HepG2 (cell line): ENCODE data around the gene UBE2N. TPM values are rescaled to one million over a fixed set of nuclear protein-coding genes. Genes with fewer than 3 reads are reported as not detected.

Experiments used
- CCDC6 ChIP-seq: sonication (generic); formaldehyde crosslinking; IDR thresholded peaks from 2 replicates; pipeline ENCODE4 v1.8.1; 2022; ENCODE audit warnings: mild to moderate bottlenecking, missing genetic modification reagents, moderate library complexity
- GATA4 ChIP-seq: sonication (generic); IDR thresholded peaks from 2 replicates; pipeline ENCODE4 v1.6.1; 2016; ENCODE audit warnings: antibody characterized with exemption, low read depth, borderline replicate concordance
- GATAD2A ChIP-seq: IDR thresholded peaks from 2 replicates; pipeline ENCODE4 v1.6.1; 2016
- HDAC2 ChIP-seq: sonication (generic); formaldehyde crosslinking; IDR thresholded peaks from 2 replicates; pipeline ENCODE4 v1.4.0; 2020; ENCODE audit warnings: missing genetic modification reagents
- HOXA5 ChIP-seq: sonication (generic); formaldehyde crosslinking; IDR thresholded peaks from 2 replicates; pipeline ENCODE4 v1.4.0; 2020; ENCODE audit warnings: missing genetic modification reagents
- KDM2A ChIP-seq: sonication (generic); formaldehyde crosslinking; IDR thresholded peaks from 2 replicates; pipeline ENCODE4 v1.4.0; 2020; ENCODE audit warnings: low read depth, missing genetic modification reagents, borderline replicate concordance
- KLF6 ChIP-seq: IDR thresholded peaks from 2 replicates; pipeline ENCODE4 v1.8.0; 2016; ENCODE audit warnings: missing biosample characterization, missing genetic modification reagents
- MIER3 ChIP-seq: IDR thresholded peaks from 2 replicates; pipeline ENCODE4 v1.6.1; 2016; ENCODE audit warnings: missing compliant biosample characterization, borderline replicate concordance
- MXI1 ChIP-seq: IDR thresholded peaks from 3 replicates; pipeline ENCODE4 v1.6.1; 2012; ENCODE audit warnings: low read depth, low read length, inconsistent platforms, borderline replicate concordance
- SOX13 ChIP-seq, 3 experiments: fragments of 450-650 bp in 1 of 3; sonication (generic) in 1 of 3; formaldehyde crosslinking in 1 of 3; IDR thresholded peaks in 2 of 3; conservative IDR thresholded peaks in 1 of 3; 2 replicates each; pipeline versions ENCODE4 v1.5.0 to v1.6.1; 2016 to 2020; ENCODE audit warnings: antibody characterized with exemption in 1 of 3, mild to moderate bottlenecking in 1 of 3, missing compliant biosample characterization in 1 of 3, missing genetic modification reagents in 1 of 3, moderate library complexity in 1 of 3
- SRF ChIP-seq: IDR thresholded peaks from 2 replicates; pipeline ENCODE4 v1.6.1; 2011; ENCODE audit warnings: mild to moderate bottlenecking, low read depth, low read length, moderate library complexity
- ZBTB7A ChIP-seq: sonication (generic); formaldehyde crosslinking; IDR thresholded peaks from 2 replicates; pipeline ENCODE4 v1.8.0; 2022; ENCODE audit warnings: mild to moderate bottlenecking, missing genetic modification reagents
- ZFY ChIP-seq: sonication (generic); formaldehyde crosslinking; IDR thresholded peaks from 2 replicates; pipeline ENCODE4 v1.4.0; 2020; ENCODE audit warnings: missing genetic modification reagents
- ZNF256 ChIP-seq: sonication (generic); formaldehyde crosslinking; conservative IDR thresholded peaks from 2 replicates; pipeline ENCODE4 v1.4.0; 2020; ENCODE audit warnings: missing genetic modification reagents
- ZNF274 ChIP-seq: sonication (generic); formaldehyde crosslinking; IDR thresholded peaks from 2 replicates; pipeline ENCODE4 v1.5.1; 2020; ENCODE audit warnings: mild to moderate bottlenecking, missing genetic modification reagents
- ZNF709 ChIP-seq: sonication (generic); formaldehyde crosslinking; IDR thresholded peaks from 2 replicates; pipeline ENCODE4 v1.5.0; 2020; ENCODE audit warnings: mild to moderate bottlenecking, missing genetic modification reagents
- ZNF780A ChIP-seq: sonication (generic); formaldehyde crosslinking; IDR thresholded peaks from 2 replicates; pipeline ENCODE4 v1.8.0; 2022; ENCODE audit warnings: mild to moderate bottlenecking, missing genetic modification reagents, moderate library complexity
- ZNF879 ChIP-seq: sonication (generic); formaldehyde crosslinking; IDR thresholded peaks from 2 replicates; pipeline ENCODE4 v1.8.1; 2023; ENCODE audit warnings: missing genetic modification reagents
- polyA plus RNA-seq, 8 experiments: library from polyadenylated mRNA; depleted of rRNA in 3 of 8; stranded (reverse) in 7 of 8; unstranded in 1 of 8; fragments of >200 nt; fragmentation: Illumina TruSeq in 4 of 8; extraction: Trizol in 4 of 8; gene quantifications; 2 replicates each; pipeline versions ENCODE4 v1.2.1 to v1.2.3, GENCODE V29; 2011 to 2016; ENCODE audit warnings: low read depth in 4 of 8, missing spikeins in 1 of 8, mixed read lengths in 1 of 8; ENCODE audit not compliant: insufficient read depth in 1 of 8
- total RNA-seq, 5 experiments: library from RNA; depleted of rRNA; stranded (reverse); fragments of >200 nt; fragmentation: Illumina TruSeq; extraction: Trizol; gene quantifications; 2 replicates each; pipeline ENCODE4 v1.2.3, GENCODE V29; 2016; ENCODE audit warnings: low read depth in 1 of 5
- TF ChIP-seq, protein P1 (sequence below): sonication (generic); formaldehyde crosslinking; IDR thresholded peaks from 2 replicates; pipeline ENCODE4 v1.5.0; 2020; ENCODE audit warnings: missing genetic modification reagents, mild to moderate bottlenecking, borderline replicate concordance
- TF ChIP-seq, protein P2 (sequence below): sonication (generic); formaldehyde crosslinking; IDR thresholded peaks from 2 replicates; pipeline ENCODE4 v1.4.0; 2020; ENCODE audit warnings: missing genetic modification reagents
- TF ChIP-seq, protein P3 (sequence below): sonication (generic); formaldehyde crosslinking; IDR thresholded peaks from 2 replicates; pipeline ENCODE4 v1.9.0; 2022; ENCODE audit warnings: low read depth, missing genetic modification reagents
- TF ChIP-seq, protein P4 (sequence below): sonication (generic); formaldehyde crosslinking; IDR thresholded peaks from 2 replicates; pipeline ENCODE4 v1.4.0; 2020; ENCODE audit warnings: mild to moderate bottlenecking, missing genetic modification reagents
- TF ChIP-seq, protein P5 (sequence below): sonication (generic); formaldehyde crosslinking; IDR thresholded peaks from 2 replicates; pipeline ENCODE4 v1.5.0; 2020; ENCODE audit warnings: mild to moderate bottlenecking, low read depth, missing genetic modification reagents, borderline replicate concordance

The UBE2N gene
- total and polyA plus RNA-seq, 2 of the 13 experiments (the other 11 are each of a cell fraction or from before 2014, with no cell fraction given): 188 to 197 TPM

DNA sequence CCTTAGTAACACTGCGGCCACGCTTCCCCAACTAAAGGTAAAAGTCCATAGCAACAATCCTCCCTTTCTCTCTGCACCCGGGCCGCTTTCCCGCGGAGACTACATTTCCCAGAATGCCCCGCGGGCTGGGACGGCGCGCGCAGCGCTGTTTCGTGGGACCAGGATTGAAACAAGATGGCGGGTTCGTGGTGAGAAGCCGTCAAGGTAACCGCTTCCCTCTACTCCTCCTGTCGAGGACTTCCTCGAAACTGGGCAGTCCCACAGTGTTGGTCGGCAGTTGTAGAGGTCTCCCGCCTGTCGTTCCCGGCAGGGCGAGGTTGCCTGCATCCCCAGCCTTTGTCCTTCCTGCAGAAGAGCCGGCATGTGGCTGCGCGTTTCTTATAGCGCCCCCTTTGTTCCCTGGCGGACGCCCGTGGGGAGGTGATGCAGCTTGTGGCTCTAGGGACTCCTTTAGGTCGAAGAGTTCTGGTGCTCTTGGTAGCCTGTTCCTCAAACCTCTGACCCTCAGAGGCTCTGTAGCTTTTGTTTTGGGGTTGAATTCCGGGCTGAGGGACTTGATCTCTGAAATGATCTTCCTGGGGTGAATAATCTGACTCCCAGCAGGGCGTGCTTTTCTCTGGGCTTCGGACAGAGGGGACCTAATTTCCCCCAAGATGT lies 25.7 kb upstream of the UBE2N start, which contains the start of gene MRPL42 (continued):
- TF ChIP-seq, protein P1, sequence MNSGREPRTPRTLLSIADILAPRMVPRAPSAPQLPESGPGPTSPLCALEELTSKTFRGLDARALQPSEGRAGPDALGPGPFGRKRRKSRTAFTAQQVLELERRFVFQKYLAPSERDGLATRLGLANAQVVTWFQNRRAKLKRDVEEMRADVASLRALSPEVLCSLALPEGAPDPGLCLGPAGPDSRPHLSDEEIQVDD (CRISPR knock-in tag): 0 out of 2 replicates have a peak, but pooled peaks have one; percentile 71
- TF ChIP-seq ZFY: peak; percentile 59; the same call in 1 of the 2 replicates
- TF ChIP-seq, protein P2, sequence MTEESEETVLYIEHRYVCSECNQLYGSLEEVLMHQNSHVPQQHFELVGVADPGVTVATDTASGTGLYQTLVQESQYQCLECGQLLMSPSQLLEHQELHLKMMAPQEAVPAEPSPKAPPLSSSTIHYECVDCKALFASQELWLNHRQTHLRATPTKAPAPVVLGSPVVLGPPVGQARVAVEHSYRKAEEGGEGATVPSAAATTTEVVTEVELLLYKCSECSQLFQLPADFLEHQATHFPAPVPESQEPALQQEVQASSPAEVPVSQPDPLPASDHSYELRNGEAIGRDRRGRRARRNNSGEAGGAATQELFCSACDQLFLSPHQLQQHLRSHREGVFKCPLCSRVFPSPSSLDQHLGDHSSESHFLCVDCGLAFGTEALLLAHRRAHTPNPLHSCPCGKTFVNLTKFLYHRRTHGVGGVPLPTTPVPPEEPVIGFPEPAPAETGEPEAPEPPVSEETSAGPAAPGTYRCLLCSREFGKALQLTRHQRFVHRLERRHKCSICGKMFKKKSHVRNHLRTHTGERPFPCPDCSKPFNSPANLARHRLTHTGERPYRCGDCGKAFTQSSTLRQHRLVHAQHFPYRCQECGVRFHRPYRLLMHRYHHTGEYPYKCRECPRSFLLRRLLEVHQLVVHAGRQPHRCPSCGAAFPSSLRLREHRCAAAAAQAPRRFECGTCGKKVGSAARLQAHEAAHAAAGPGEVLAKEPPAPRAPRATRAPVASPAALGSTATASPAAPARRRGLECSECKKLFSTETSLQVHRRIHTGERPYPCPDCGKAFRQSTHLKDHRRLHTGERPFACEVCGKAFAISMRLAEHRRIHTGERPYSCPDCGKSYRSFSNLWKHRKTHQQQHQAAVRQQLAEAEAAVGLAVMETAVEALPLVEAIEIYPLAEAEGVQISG (CRISPR knock-in tag): peak; percentile 95
- peak; percentile 90; the same call in 1 of the 2 replicates for TF ChIP-seq KDM2A (CRISPR knock-in tag)
- TF ChIP-seq HOXA5 (CRISPR knock-in tag): no peak; the same call in 1 of the 2 replicates
- peak; percentile 31; the same call in 1 of the 2 replicates for TF ChIP-seq CCDC6 (CRISPR knock-in tag)
- no peak for TF ChIP-seq GATA4
- peak; percentile 69; the same call in 1 of the 2 replicates for TF ChIP-seq KLF6 (CRISPR knock-in tag)
- no peak for TF ChIP-seq ZNF256 (CRISPR knock-in tag)
- TF ChIP-seq ZNF879 (CRISPR knock-in tag): no peak
- TF ChIP-seq, protein P3, sequence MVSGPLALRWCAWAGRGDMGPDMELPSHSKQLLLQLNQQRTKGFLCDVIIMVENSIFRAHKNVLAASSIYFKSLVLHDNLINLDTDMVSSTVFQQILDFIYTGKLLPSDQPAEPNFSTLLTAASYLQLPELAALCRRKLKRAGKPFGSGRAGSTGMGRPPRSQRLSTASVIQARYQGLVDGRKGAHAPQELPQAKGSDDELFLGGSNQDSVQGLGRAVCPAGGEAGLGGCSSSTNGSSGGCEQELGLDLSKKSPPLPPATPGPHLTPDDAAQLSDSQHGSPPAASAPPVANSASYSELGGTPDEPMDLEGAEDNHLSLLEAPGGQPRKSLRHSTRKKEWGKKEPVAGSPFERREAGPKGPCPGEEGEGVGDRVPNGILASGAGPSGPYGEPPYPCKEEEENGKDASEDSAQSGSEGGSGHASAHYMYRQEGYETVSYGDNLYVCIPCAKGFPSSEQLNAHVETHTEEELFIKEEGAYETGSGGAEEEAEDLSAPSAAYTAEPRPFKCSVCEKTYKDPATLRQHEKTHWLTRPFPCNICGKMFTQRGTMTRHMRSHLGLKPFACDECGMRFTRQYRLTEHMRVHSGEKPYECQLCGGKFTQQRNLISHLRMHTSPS (CRISPR knock-in tag): 0 out of 2 replicates have a peak, but pooled peaks have one; percentile 27
- TF ChIP-seq ZNF709 (CRISPR knock-in tag): peak; percentile 91
- peak; percentile 78; the same call in 1 of the 2 replicates for TF ChIP-seq ZNF274
- 0 out of 2 replicates have a peak, but pooled peaks have one; percentile 25 for TF ChIP-seq SRF
- TF ChIP-seq MXI1: peak; percentile 63; the same call in 1 of the 3 replicates
- no peak for TF ChIP-seq ZNF780A
- TF ChIP-seq MIER3: 0 out of 2 replicates have a peak, but pooled peaks have one; percentile 50
- TF ChIP-seq HDAC2 (CRISPR knock-in tag): peak; percentile 55
- TF ChIP-seq ZBTB7A: no peak
- TF ChIP-seq GATAD2A (CRISPR knock-in tag): peak; percentile 75
- no peak for TF ChIP-seq SOX13 (IDR thresholded peaks at IDR 0.05)
- TF ChIP-seq SOX13 (CRISPR knock-in tag; conservative IDR thresholded peaks at IDR 0.05 in 1 of 2, IDR thresholded peaks at IDR 0.05 in 1 of 2): 0 out of 4 replicates have a peak, but pooled peaks of 1 of the 2 experiments have one; percentile 17
- TF ChIP-seq, protein P4, sequence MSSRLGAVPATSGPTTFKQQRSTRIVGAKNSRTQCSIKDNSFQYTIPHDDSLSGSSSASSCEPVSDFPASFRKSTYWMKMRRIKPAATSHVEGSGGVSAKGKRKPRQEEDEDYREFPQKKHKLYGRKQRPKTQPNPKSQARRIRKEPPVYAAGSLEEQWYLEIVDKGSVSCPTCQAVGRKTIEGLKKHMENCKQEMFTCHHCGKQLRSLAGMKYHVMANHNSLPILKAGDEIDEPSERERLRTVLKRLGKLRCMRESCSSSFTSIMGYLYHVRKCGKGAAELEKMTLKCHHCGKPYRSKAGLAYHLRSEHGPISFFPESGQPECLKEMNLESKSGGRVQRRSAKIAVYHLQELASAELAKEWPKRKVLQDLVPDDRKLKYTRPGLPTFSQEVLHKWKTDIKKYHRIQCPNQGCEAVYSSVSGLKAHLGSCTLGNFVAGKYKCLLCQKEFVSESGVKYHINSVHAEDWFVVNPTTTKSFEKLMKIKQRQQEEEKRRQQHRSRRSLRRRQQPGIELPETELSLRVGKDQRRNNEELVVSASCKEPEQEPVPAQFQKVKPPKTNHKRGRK (CRISPR knock-in tag): no peak
- TF ChIP-seq, protein P5, sequence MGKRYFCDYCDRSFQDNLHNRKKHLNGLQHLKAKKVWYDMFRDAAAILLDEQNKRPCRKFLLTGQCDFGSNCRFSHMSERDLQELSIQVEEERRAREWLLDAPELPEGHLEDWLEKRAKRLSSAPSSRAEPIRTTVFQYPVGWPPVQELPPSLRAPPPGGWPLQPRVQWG (CRISPR knock-in tag): no peak
